GM21423 (cell line): ENCODE data around the gene UBE2L3.
"Not testable (repeated sequence)": the region's sequence is repeated elsewhere in the genome, so short reads cannot be mapped to it uniquely, and the experiment has no call there.

ENCODE experiments used
- ATAC-seq: cut with Tn5 transposase; IDR thresholded peaks from one replicate; pipeline ENCODE4 v1.9.1; 2021; ENCODE audit warnings: mild to moderate bottlenecking, moderate library complexity; ENCODE audit not compliant: unreplicated experiment

Gene UBE2L3

GRCh38 chr22:21567456-21568346, at the start of gene UBE2L3:
TSS of gene UBE2L3 (plus strand) at chr22:21567714. CDS start at chr22:21567745, 31 bp downstream.
- ATAC-seq = no peak

GRCh38 chr22:21526705-21527500, 40.6 kb upstream of the UBE2L3 start:
- ATAC-seq = not testable (repeated sequence)

- not testable (repeated sequence) for ATAC-seq
Measured at GRCh38 chr22:21531525-21531924, 36.0 kb upstream of the UBE2L3 start.

GRCh38 chr22:21532863-21533648, 34.5 kb upstream of the UBE2L3 start:
- not testable (repeated sequence) for ATAC-seq

- ATAC-seq = not testable (repeated sequence)
Measured at GRCh38 chr22:21539862-21540261, 27.7 kb upstream of the UBE2L3 start.

- not testable (repeated sequence) for ATAC-seq
Measured at GRCh38 chr22:21544432-21545322, 22.8 kb upstream of the UBE2L3 start.

- ATAC-seq = not testable (repeated sequence)
Measured at GRCh38 chr22:21549558-21549957, 18.0 kb upstream of the UBE2L3 start.

- ATAC-seq = peak; percentile 72
Measured at GRCh38 chr22:21550008-21550677, 17.4 kb upstream of the UBE2L3 start.

GRCh38 chr22:21550678-21551047, 16.9 kb upstream of the UBE2L3 start:
- peak; percentile 21 for ATAC-seq

- ATAC-seq = not testable (repeated sequence)
Measured at GRCh38 chr22:21551361-21551760, 16.2 kb upstream of the UBE2L3 start, which contains the start of gene RIMBP3C. TSS of gene RIMBP3C (minus strand) at chr22:21551461. CDS start at chr22:21550976, 485 bp downstream.

GRCh38 chr22:21559345-21560125, 8.0 kb upstream of the UBE2L3 start:
- not testable (repeated sequence) for ATAC-seq

- ATAC-seq = not testable (repeated sequence)
Measured at GRCh38 chr22:21560657-21561056, 6.9 kb upstream of the UBE2L3 start.

- no peak for ATAC-seq
Measured at GRCh38 chr22:21563912-21564311, 3.6 kb upstream of the UBE2L3 start.

GRCh38 chr22:21564411-21564810, 3.1 kb upstream of the UBE2L3 start:
- no peak for ATAC-seq

GRCh38 chr22:21568347-21569075, 997 bp downstream of the UBE2L3 start:
- no peak for ATAC-seq

- not testable (repeated sequence) for ATAC-seq
Measured at GRCh38 chr22:21569076-21569427, 1.5 kb downstream of the UBE2L3 start.

GRCh38 chr22:21569459-21570170, 2.1 kb downstream of the UBE2L3 start:
- no peak for ATAC-seq
